HCT116 (cell line): ENCODE data around the gene NSD2. TPM values are rescaled to one million over a fixed set of nuclear protein-coding genes. Genes with fewer than 3 reads are reported as not detected.

Experiments
- ATAC-seq: fragments of 200-7000 bp; cut with Tn5 transposase; 2 replicates; pipeline ENCODE4 v1.9.1; 2020; ENCODE audit warnings: mild to moderate bottlenecking, moderate library complexity
- BruUV-seq: library from RNA; stranded (reverse); fragments of 400-500 nt; replicated peaks from 2 replicates; lab custom pipeline; 2021; lab: Mats Ljungman, UMichigan
- CTCF ChIA-PET: fragments of 300-600 bp; sonication (Branson Sonifier 250); formaldehyde crosslinking; loops from one replicate; lab custom pipeline; 2021; ENCODE audit warnings: antibody characterized with exemption; lab: Charles Lee
- POLR2A ChIA-PET: fragments of 300-600, 350-600 bp; sonication (Branson Sonifier 250); formaldehyde crosslinking; loops from one replicate; lab custom pipeline; 2021; ENCODE audit warnings: antibody characterized with exemption; lab: Charles Lee
- RAD21 ChIA-PET, 2 experiments: fragments of 300-600 bp; sonication (Branson Sonifier 250); formaldehyde crosslinking; loops; one replicate each; lab custom pipeline; 2023; ENCODE audit warnings: low total read pairs in 2 of 2; ENCODE audit not compliant: uncharacterized antibody in 2 of 2, unreplicated experiment in 2 of 2, low non-redundant PET in 1 of 2; lab: Charles Lee
- DNase-seq: peaks from one replicate; pipeline ENCODE4 v3.0.0-alpha.2; 2010; ENCODE audit warnings: low read depth, low spot score
- H2AFZ ChIP-seq: fragments of 200-600 bp; shearing (Covaris generic), sonication (generic); 2 replicates; pipeline ENCODE4 v1.6.1; 2017; ENCODE audit warnings: low read depth, mixed run types, mixed read lengths, antibody characterized with exemption, low read length; ENCODE audit not compliant: poor library complexity, severe bottlenecking
- H3K27ac ChIP-seq: 2 replicates; pipeline ENCODE4 v1.5.1; 2012; ENCODE audit warnings: low read depth, low read length
- H3K27me3 ChIP-seq: fragments of 200-600 bp; sonication (generic); 2 replicates; pipeline ENCODE4 v1.6.1; 2016; ENCODE audit warnings: mixed run types, low read length, mixed read lengths; ENCODE audit not compliant: insufficient read depth
- H3K36me3 ChIP-seq, 2 experiments: fragments of 200-500 bp in 1 of 2; fragments of 200-600 bp in 1 of 2; sonication (Bioruptor generic) in 1 of 2; sonication (generic) in 1 of 2; 2 replicates each; pipeline versions ENCODE4 v1.5.1 to v1.6.1; 2014 to 2016; ENCODE audit warnings: low read length in 2 of 2, inconsistent platforms in 1 of 2, mixed read lengths in 1 of 2, mixed run types in 1 of 2; ENCODE audit not compliant: insufficient read depth in 2 of 2, control insufficient read depth in 1 of 2
- H3K4me1 ChIP-seq, 2 experiments: fragments of 200-600 bp in 1 of 2; sonication (generic) in 1 of 2; 2 replicates each; pipeline versions ENCODE4 v1.5.1 to v1.6.1; 2012 to 2017; ENCODE audit warnings: low read length in 2 of 2, inconsistent platforms in 1 of 2, mild to moderate bottlenecking in 1 of 2, mixed read lengths in 1 of 2, mixed run types in 1 of 2, moderate library complexity in 1 of 2; ENCODE audit not compliant: insufficient read depth in 2 of 2, control insufficient read depth in 1 of 2
- H3K4me2 ChIP-seq: fragments of 200-600 bp; sonication (generic); 2 replicates; pipeline ENCODE4 v1.6.1; 2017; ENCODE audit warnings: mixed run types, low read length, mixed read lengths
- H3K4me3 ChIP-seq, 2 experiments: fragments of 200-600 bp in 1 of 2; sonication (generic) in 1 of 2; replicated peaks in 1 of 2; 2 replicates each; pipeline ENCODE4 v1.5.1; 2011 to 2016; ENCODE audit warnings: low read length in 2 of 2, control low read depth in 1 of 2, low read depth in 1 of 2, mild to moderate bottlenecking in 1 of 2, mixed read lengths in 1 of 2, mixed run types in 1 of 2
- H3K79me2 ChIP-seq: fragments of 200-600 bp; sonication (generic); 2 replicates; pipeline ENCODE4 v1.6.1; 2017; ENCODE audit warnings: mild to moderate bottlenecking, mixed run types, low read length, moderate library complexity, mixed read lengths; ENCODE audit not compliant: insufficient read depth
- H3K9ac ChIP-seq: fragments of 200-600 bp; sonication (generic); 2 replicates; pipeline ENCODE4 v1.6.1; 2016; ENCODE audit warnings: low read length, mixed read lengths
- H3K9me2 ChIP-seq: fragments of 200-600 bp; sonication (generic), shearing (Covaris generic); 2 replicates; pipeline ENCODE4 v1.6.1; 2017; ENCODE audit warnings: mixed run types, mild to moderate bottlenecking, moderate library complexity; ENCODE audit not compliant: insufficient read depth
- H3K9me3 ChIP-seq, 2 experiments: fragments of 200-500 bp in 1 of 2; fragments of 200-600 bp in 1 of 2; sonication (Bioruptor generic) in 1 of 2; sonication (generic) in 1 of 2; 2 replicates each; pipeline ENCODE4 v1.6.1; 2014 to 2017; ENCODE audit warnings: low read length in 2 of 2, mixed read lengths in 2 of 2, inconsistent platforms in 1 of 2, low read depth in 1 of 2, mild to moderate bottlenecking in 1 of 2, mixed run types in 1 of 2, moderate library complexity in 1 of 2; ENCODE audit not compliant: control insufficient read depth in 1 of 2, insufficient read depth in 1 of 2
- H4K20me1 ChIP-seq: fragments of 200-600 bp; sonication (generic), shearing (Covaris generic); 2 replicates; pipeline ENCODE4 v1.6.1; 2017; ENCODE audit warnings: mixed run types, mild to moderate bottlenecking, moderate library complexity; ENCODE audit not compliant: insufficient read depth
- CBX3 ChIP-seq: IDR thresholded peaks from 2 replicates; pipeline ENCODE4 v1.6.1; 2012; ENCODE audit warnings: low read depth
- CTCF ChIP-seq, 3 experiments: fragments of 200-600 bp in 1 of 3; sonication (generic) in 1 of 3; IDR thresholded peaks in 2 of 3; conservative IDR thresholded peaks in 1 of 3; 2 replicates each; pipeline ENCODE4 v1.5.1; 2012 to 2017; ENCODE audit warnings: low read depth in 2 of 3, low read length in 2 of 3, antibody characterized with exemption in 1 of 3, borderline replicate concordance in 1 of 3, control low read depth in 1 of 3, mild to moderate bottlenecking in 1 of 3, mixed read lengths in 1 of 3, mixed run types in 1 of 3, moderate library complexity in 1 of 3; ENCODE audit not compliant: insufficient read depth in 1 of 3
- EGR1 ChIP-seq: IDR thresholded peaks from 2 replicates; pipeline ENCODE4 v1.6.1; 2012; ENCODE audit warnings: low read depth
- ELF1 ChIP-seq: IDR thresholded peaks from 2 replicates; pipeline ENCODE4 v1.6.1; 2012; ENCODE audit warnings: low read depth, borderline replicate concordance
- EZH2phosphoT487 ChIP-seq: fragments of 200-600 bp; IDR thresholded peaks from 2 replicates; pipeline ENCODE4 v1.6.1; 2018; ENCODE audit warnings: antibody characterized with exemption, borderline replicate concordance
- FOSL1 ChIP-seq: IDR thresholded peaks from 2 replicates; pipeline ENCODE4 v1.6.1; 2012; ENCODE audit warnings: low read depth
- POLR2AphosphoS5 ChIP-seq: IDR thresholded peaks from 2 replicates; pipeline ENCODE4 v1.6.1; 2011; ENCODE audit warnings: mild to moderate bottlenecking, low read depth, low read length, moderate library complexity
- RAD21 ChIP-seq: IDR thresholded peaks from 2 replicates; pipeline ENCODE4 v1.6.1; 2012; ENCODE audit warnings: low read depth, mild to moderate bottlenecking
- SIN3A ChIP-seq: IDR thresholded peaks from 2 replicates; pipeline ENCODE4 v1.6.1; 2012; ENCODE audit warnings: low read depth
- SRF ChIP-seq: IDR thresholded peaks from 2 replicates; pipeline ENCODE4 v1.6.1; 2012; ENCODE audit warnings: low read depth
- TCF7L2 ChIP-seq: IDR thresholded peaks from 2 replicates; pipeline ENCODE4 v1.7.0; 2011; ENCODE audit warnings: borderline replicate concordance, inconsistent platforms; ENCODE audit not compliant: insufficient read depth, insufficient read length; ENCODE audit errors: extremely low read depth
- YY1 ChIP-seq: IDR thresholded peaks from 2 replicates; pipeline ENCODE4 v1.6.1; 2011; ENCODE audit warnings: low read length, low read depth, moderate library complexity, mild to moderate bottlenecking; ENCODE audit not compliant: insufficient replicate concordance; ENCODE audit errors: extremely low read depth
- ZBTB33 ChIP-seq: IDR thresholded peaks from 2 replicates; pipeline ENCODE4 v1.6.1; 2011; ENCODE audit warnings: mild to moderate bottlenecking, low read length, moderate library complexity; ENCODE audit not compliant: insufficient replicate concordance; ENCODE audit errors: extremely low read depth
- ZFX ChIP-seq: fragments of 450-650 bp; IDR thresholded peaks from 2 replicates; pipeline ENCODE4 v1.6.1; 2017
- ZNF274 ChIP-seq: fragments of 200-500 bp; sonication (Bioruptor generic); IDR thresholded peaks from 2 replicates; pipeline ENCODE4 v1.6.1; 2014; ENCODE audit warnings: mild to moderate bottlenecking, low read depth, low read length, inconsistent platforms
- intact Hi-C: fragments of 100-400 bp; cut with micrococcal nuclease; formaldehyde crosslinking; loops from 2 replicates; pipeline ENCODE4 v1.10.0; 2022
- total RNA-seq: library from RNA; stranded (reverse); gene quantifications from one replicate; pipeline ENCODE4 v1.2.1, GENCODE V29; 2021; ENCODE audit not compliant: unreplicated experiment

Gene NSD2
- total RNA-seq, 1 experiment from 2014 or later, result 145 TPM

- no peaks in the 10 kb centered on the region for H3K27me3 ChIP-seq
- BruUV-seq, result no TSS peak
- H3K4me1 ChIP-seq, result no peaks in the 10 kb centered on the region
- no peaks in the 10 kb centered on the region for H3K9me2 ChIP-seq
- no peak overlapping the region for H3K4me2 ChIP-seq
- H2AFZ ChIP-seq, result no peak overlapping the region
- ATAC-seq (no peak), DNase-seq (no peak)
- no peak overlapping the region for H3K9ac ChIP-seq
- peaks cover 33 to 53% of the 10 kb centered on the region in 2 experiments; a peak in 3 of 4 replicates for H3K36me3 ChIP-seq
- no peaks in the 10 kb centered on the region for H3K9me3 ChIP-seq
- CTCF ChIA-PET, result no interaction called here
- intact Hi-C loops, result no loop called here
- no peaks in the 10 kb centered on the region; the same call in 1 of the 2 replicates for H3K79me2 ChIP-seq
- H4K20me1 ChIP-seq, result no peaks in the 10 kb centered on the region
- H3K27ac ChIP-seq, result no peak overlapping the region
- H3K4me3 ChIP-seq, result no peak overlapping the region
- POLR2A ChIA-PET, result no interaction called here
- RAD21 ChIA-PET, result no interaction called here
- TF ChIP-seq ELF1 (no peak), SIN3A (no peak)
These were observed 48.3 kb upstream of the NSD2 start for GRCh38 chr4:1822568-1823544.

- no peak overlapping the region for H3K4me3 ChIP-seq
- no peaks in the 10 kb centered on the region for H3K27me3 ChIP-seq
- no peak overlapping the region for H3K9ac ChIP-seq
- DNase-seq, result no peak
- ChIA-PET RAD21 (no interaction called here), POLR2A (no interaction called here), CTCF (no interaction called here)
- no peaks in the 10 kb centered on the region for H3K4me1 ChIP-seq
- peaks cover 31 to 47% of the 10 kb centered on the region in 2 experiments; a peak in 3 of 4 replicates for H3K36me3 ChIP-seq
- no peak for ATAC-seq
- no peaks in the 10 kb centered on the region; the same call in 1 of the 2 replicates for H3K79me2 ChIP-seq
- H3K27ac ChIP-seq, result no peak overlapping the region
- no peak overlapping the region for H3K4me2 ChIP-seq
- no peaks in the 10 kb centered on the region for H4K20me1 ChIP-seq
- no peaks in the 10 kb centered on the region for H3K9me3 ChIP-seq
- no peaks in the 10 kb centered on the region for H3K9me2 ChIP-seq
- intact Hi-C loops, result no loop called here
- no TSS peak for BruUV-seq
- no peak overlapping the region for H2AFZ ChIP-seq
- no peak for TF ChIP-seq RAD21
- no peak for TF ChIP-seq YY1
- no peak for TF ChIP-seq SRF
- TF ChIP-seq ZBTB33, result no peak
- no peak for TF ChIP-seq CBX3
- no peak for TF ChIP-seq ZNF274
- TF ChIP-seq ELF1, result no peak
- no peak for TF ChIP-seq TCF7L2
- TF ChIP-seq POLR2AphosphoS5, result no peak
- TF ChIP-seq FOSL1, result no peak
- no peak for TF ChIP-seq EGR1
- TF ChIP-seq ZFX, result no peak
- no peak for TF ChIP-seq EZH2phosphoT487
- no peak for TF ChIP-seq CTCF (IDR thresholded peaks at IDR 0.05 in 2 of 3, conservative IDR thresholded peaks at IDR 0.05 in 1 of 3; ENCODE audit: borderline replicate concordance in 1 of 3, insufficient read depth in 1 of 3, low read depth in 2 of 3, low read length in 2 of 3)
These were observed 47.7 kb upstream of the NSD2 start for GRCh38 chr4:1823545-1823932.
